ENCODE results near the gene STEAP2. TPM values are rescaled to one million over a fixed set of nuclear protein-coding genes. Genes with fewer than 3 reads are reported as not detected.

Gene STEAP2
- total and polyA plus RNA-seq, 2 donors = 8.7 to 31.4 TPM

GRCh38 chr7:90232430-90232829 lies 20.9 kb downstream of the STEAP2 start:
- Histone ChIP-seq H3K4me1 (ENCODE audit: insufficient read depth) (no peaks in the 10 kb centered on the region), H3K36me3 (ENCODE audit: insufficient read depth) (no peaks in the 10 kb centered on the region), H3K4me3 (ENCODE audit: low read depth, low read length) (no peak overlapping the region), H3K27ac (ENCODE audit: low read depth) (no peak overlapping the region)
- no peak for DNase-seq (ENCODE audit: extremely low spot score)
- 32% methylated on average over 5 of the region's 5 CpGs for WGBS

GRCh38 chr7:90233569-90233968 lies 22.0 kb downstream of the STEAP2 start:
- WGBS = 97% methylated on average over 6 of the region's 6 CpGs
- DNase-seq (ENCODE audit: extremely low spot score) = no peak
- no peak overlapping the region for H3K4me3 ChIP-seq (ENCODE audit: low read depth, low read length)
- no peak overlapping the region for H3K27ac ChIP-seq (ENCODE audit: low read depth)
- H3K4me1 ChIP-seq (ENCODE audit: insufficient read depth) = no peaks in the 10 kb centered on the region
- H3K36me3 ChIP-seq (ENCODE audit: insufficient read depth) = no peaks in the 10 kb centered on the region

GRCh38 chr7:90236721-90237289 lies 25.3 kb downstream of the STEAP2 start:
- no peak for DNase-seq (ENCODE audit: extremely low spot score)
- WGBS = 93% methylated on average over 1 of the region's 1 CpG
- Histone ChIP-seq H3K4me3 (ENCODE audit: low read depth, low read length) (no peak overlapping the region), H3K27ac (ENCODE audit: low read depth) (no peak overlapping the region), H3K4me1 (ENCODE audit: insufficient read depth) (no peaks in the 10 kb centered on the region), H3K36me3 (ENCODE audit: insufficient read depth) (no peaks in the 10 kb centered on the region)

- no peak overlapping the region for H3K4me3 ChIP-seq (ENCODE audit: low read depth, low read length)
- WGBS = 95% methylated on average over 2 of the region's 2 CpGs
- no peaks in the 10 kb centered on the region for H3K36me3 ChIP-seq (ENCODE audit: insufficient read depth)
- no peak for DNase-seq (ENCODE audit: extremely low spot score)
- H3K4me1 ChIP-seq (ENCODE audit: insufficient read depth) = no peaks in the 10 kb centered on the region
- no peak overlapping the region for H3K27ac ChIP-seq (ENCODE audit: low read depth)
Measured at GRCh38 chr7:90238022-90238421, 26.5 kb downstream of the STEAP2 start.

- Histone ChIP-seq H3K4me3 (ENCODE audit: low read depth, low read length) (no peak overlapping the region), H3K4me1 (ENCODE audit: insufficient read depth) (no peaks in the 10 kb centered on the region), H3K36me3 (ENCODE audit: insufficient read depth) (no peaks in the 10 kb centered on the region), H3K27ac (ENCODE audit: low read depth) (no peak overlapping the region)
- DNase-seq (ENCODE audit: extremely low spot score) = no peak
- WGBS = 85% methylated on average over 1 of the region's 1 CpG
Measured at GRCh38 chr7:90238583-90238982, 27.0 kb downstream of the STEAP2 start.

- H3K4me3 ChIP-seq (ENCODE audit: low read depth, low read length) = no peak overlapping the region
- WGBS = 69% methylated on average over 3 of the region's 3 CpGs
- no peaks in the 10 kb centered on the region for H3K4me1 ChIP-seq (ENCODE audit: insufficient read depth)
- no peaks in the 10 kb centered on the region for H3K36me3 ChIP-seq (ENCODE audit: insufficient read depth)
- H3K27ac ChIP-seq (ENCODE audit: low read depth) = no peak overlapping the region
- DNase-seq (ENCODE audit: extremely low spot score) = no peak
Measured at GRCh38 chr7:90239050-90239449, 27.5 kb downstream of the STEAP2 start.

GRCh38 chr7:90239625-90240228 lies 28.2 kb downstream of the STEAP2 start:
- H3K4me1 ChIP-seq (ENCODE audit: insufficient read depth) = no peaks in the 10 kb centered on the region
- WGBS = 82% methylated on average over 9 of the region's 9 CpGs
- no peak overlapping the region for H3K4me3 ChIP-seq (ENCODE audit: low read depth, low read length)
- no peak overlapping the region for H3K27ac ChIP-seq (ENCODE audit: low read depth)
- DNase-seq (ENCODE audit: extremely low spot score) = no peak
- no peaks in the 10 kb centered on the region for H3K36me3 ChIP-seq (ENCODE audit: insufficient read depth)

GRCh38 chr7:90242369-90243168 lies 31.0 kb downstream of the STEAP2 start:
- H3K4me3 ChIP-seq (ENCODE audit: low read depth, low read length) = no peak overlapping the region
- DNase-seq (ENCODE audit: extremely low spot score) = no peak
- no peaks in the 10 kb centered on the region for H3K4me1 ChIP-seq (ENCODE audit: insufficient read depth)
- WGBS = 82% methylated on average over 3 of the region's 3 CpGs
- H3K36me3 ChIP-seq (ENCODE audit: insufficient read depth) = no peaks in the 10 kb centered on the region
- no peak overlapping the region for H3K27ac ChIP-seq (ENCODE audit: low read depth)

- no peaks in the 10 kb centered on the region for H3K4me1 ChIP-seq (ENCODE audit: insufficient read depth)
- no peak overlapping the region for H3K27ac ChIP-seq (ENCODE audit: low read depth)
- H3K4me3 ChIP-seq (ENCODE audit: low read depth, low read length) = no peak overlapping the region
- H3K36me3 ChIP-seq (ENCODE audit: insufficient read depth) = no peaks in the 10 kb centered on the region
- 15% methylated on average over 1 of the region's 1 CpG for WGBS
- DNase-seq (ENCODE audit: extremely low spot score) = no peak
Measured at GRCh38 chr7:90243556-90243955, 32.0 kb downstream of the STEAP2 start.

GRCh38 chr7:90244565-90244908 lies 33.0 kb downstream of the STEAP2 start:
- Histone ChIP-seq H3K27ac (ENCODE audit: low read depth) (no peak overlapping the region), H3K4me1 (ENCODE audit: insufficient read depth) (no peaks in the 10 kb centered on the region), H3K4me3 (ENCODE audit: low read depth, low read length) (peak overlapping the region; percentile 86), H3K36me3 (ENCODE audit: insufficient read depth) (no peaks in the 10 kb centered on the region)
- DNase-seq (ENCODE audit: extremely low spot score) = no peak
- WGBS = 3% methylated on average over 6 of the region's 6 CpGs

GRCh38 chr7:90244909-90245851 lies 33.6 kb downstream of the STEAP2 start, which contains the start of gene CFAP69:
Gene CFAP69 (plus strand): TSS chr7:90245174. CDS start chr7:90245425, 251 bp downstream.
- Histone ChIP-seq H3K4me1 (ENCODE audit: insufficient read depth) (no peaks in the 10 kb centered on the region), H3K27ac (ENCODE audit: low read depth) (no peak within 1 kb of the TSS), H3K36me3 (ENCODE audit: insufficient read depth) (no peaks in the 10 kb centered on the region), H3K4me3 (ENCODE audit: low read depth, low read length) (peak within 1 kb of the TSS; percentile 86)
- peak; percentile 80 for DNase-seq (ENCODE audit: extremely low spot score)
- under 1% methylated on average over 59 of the region's 59 CpGs for WGBS

- no peak overlapping the region for H3K27ac ChIP-seq (ENCODE audit: low read depth)
- H3K4me3 ChIP-seq (ENCODE audit: low read depth, low read length) = no peak overlapping the region
- DNase-seq (ENCODE audit: extremely low spot score) = no peak
- no peaks in the 10 kb centered on the region for H3K4me1 ChIP-seq (ENCODE audit: insufficient read depth)
- WGBS = 27% methylated on average over 9 of the region's 9 CpGs
- H3K36me3 ChIP-seq (ENCODE audit: insufficient read depth) = no peaks in the 10 kb centered on the region
Measured at GRCh38 chr7:90246171-90246570, 34.6 kb downstream of the STEAP2 start.

GRCh38 chr7:90248706-90249105 lies 37.2 kb downstream of the STEAP2 start:
- H3K36me3 ChIP-seq (ENCODE audit: insufficient read depth) = no peaks in the 10 kb centered on the region
- no peaks in the 10 kb centered on the region for H3K4me1 ChIP-seq (ENCODE audit: insufficient read depth)
- no peak overlapping the region for H3K4me3 ChIP-seq (ENCODE audit: low read depth, low read length)
- 80% methylated on average over 3 of the region's 3 CpGs for WGBS
- no peak overlapping the region for H3K27ac ChIP-seq (ENCODE audit: low read depth)
- DNase-seq (ENCODE audit: extremely low spot score) = no peak

Measured in urinary bladder (tissue), 4 donors.